ENCODE measurements around the gene SRP9. TPM values are rescaled to one million over a fixed set of nuclear protein-coding genes. Genes with fewer than 3 reads are reported as not detected.

Gene SRP9
- total and polyA plus RNA-seq, 10 donors, result 145 to 269 (median 169) TPM

GRCh38 chr1:225738763-225739162 is 38.9 kb upstream of the SRP9 start:
- Histone ChIP-seq H3K4me3 (no peak overlapping the region), H3K36me3 (no peaks in the 10 kb centered on the region), H3K9me3 (no peaks in the 10 kb centered on the region), H3K4me1 (peaks cover 0 to 27% (median 14%) of the 10 kb centered on the region in 6 donors), H3K27me3 (replicated peaks in 1 of 7) (no peaks in the 10 kb centered on the region), H3K27ac (no peak overlapping the region)
- no peak for DNase-seq
- WGBS, 5 donors, result 79 to 91% (median 81%) methylated on average over 2 of the region's 2 CpGs
- TF ChIP-seq POLR2A (IDR thresholded peaks at IDR 0.05) (no peak), POLR2AphosphoS5 (IDR thresholded peaks at IDR 0.05) (no peak), CTCF (IDR thresholded peaks at IDR 0.05 in 8 of 11, conservative IDR thresholded peaks at IDR 0.05 in 3 of 11) (no peak)
- intact Hi-C loops (cut with DNase I; ENCODE audit: low total_unique reads), result no loop called here

- Histone ChIP-seq H3K4me1 (peaks cover 0 to 27% (median 14%) of the 10 kb centered on the region in 6 donors), H3K27me3 (replicated peaks in 1 of 7) (no peaks in the 10 kb centered on the region), H3K9me3 (no peaks in the 10 kb centered on the region), H3K36me3 (no peaks in the 10 kb centered on the region), H3K4me3 (no peak overlapping the region), H3K27ac (no peak overlapping the region)
- intact Hi-C loops (cut with DNase I; ENCODE audit: low total_unique reads), result no loop called here
- no peak for DNase-seq
- no peak for TF ChIP-seq POLR2AphosphoS5 (IDR thresholded peaks at IDR 0.05)
- TF ChIP-seq POLR2A (IDR thresholded peaks at IDR 0.05), result no peak
- TF ChIP-seq CTCF (IDR thresholded peaks at IDR 0.05 in 8 of 11, conservative IDR thresholded peaks at IDR 0.05 in 3 of 11), result no peak
- WGBS, 5 donors, result 88 to 96% (median 94%) methylated on average over 5 of the region's 5 CpGs
Observed at GRCh38 chr1:225739542-225740107, 38.0 kb upstream of the SRP9 start.

- H3K27me3 ChIP-seq (replicated peaks in 1 of 7), result no peaks in the 10 kb centered on the region
- H3K4me3 ChIP-seq, result no peak overlapping the region
- no peak for DNase-seq
- no peaks in the 10 kb centered on the region for H3K36me3 ChIP-seq
- intact Hi-C loops (cut with DNase I; ENCODE audit: low total_unique reads), result no loop called here
- H3K4me1 ChIP-seq, result peaks cover 0 to 17% (median 7%) of the 10 kb centered on the region in 6 donors
- H3K27ac ChIP-seq, result no peak overlapping the region
- no peak for TF ChIP-seq CTCF (IDR thresholded peaks at IDR 0.05 in 8 of 11, conservative IDR thresholded peaks at IDR 0.05 in 3 of 11)
- TF ChIP-seq POLR2AphosphoS5 (IDR thresholded peaks at IDR 0.05), result no peak
- TF ChIP-seq POLR2A (IDR thresholded peaks at IDR 0.05), result no peak
- WGBS, 5 donors, result 76 to 87% (median 83%) methylated on average over 2 of the region's 2 CpGs; no CpG with 5 or more reads in 1 of the 5 donors
- H3K9me3 ChIP-seq, result no peaks in the 10 kb centered on the region
Observed at GRCh38 chr1:225744745-225745144, 32.9 kb upstream of the SRP9 start.

GRCh38 chr1:225745273-225745672 is 32.4 kb upstream of the SRP9 start:
- no peak for DNase-seq
- Histone ChIP-seq H3K36me3 (no peaks in the 10 kb centered on the region), H3K27ac (no peak overlapping the region), H3K4me1 (peaks cover 0 to 17% (median 7%) of the 10 kb centered on the region in 6 donors), H3K4me3 (no peak overlapping the region), H3K27me3 (replicated peaks in 1 of 7) (no peaks in the 10 kb centered on the region), H3K9me3 (no peaks in the 10 kb centered on the region)
- intact Hi-C loops (cut with DNase I; ENCODE audit: low total_unique reads), result no loop called here
- TF ChIP-seq POLR2A (IDR thresholded peaks at IDR 0.05) (no peak), CTCF (IDR thresholded peaks at IDR 0.05 in 8 of 11, conservative IDR thresholded peaks at IDR 0.05 in 3 of 11) (no peak)

Data from spleen (tissue), 11 donors.